GM12801 (cell line): ENCODE data around the gene ELAVL1.

ENCODE experiments used
- CTCF ChIP-seq: IDR thresholded peaks from one replicate; pipeline ENCODE4 v1.5.1; 2011; ENCODE audit warnings: control low read depth; ENCODE audit not compliant: insufficient read length; ENCODE audit errors: extremely low read depth

The ELAVL1 gene

GRCh38 chr19:7965921-7966665 is 39.3 kb downstream of the ELAVL1 start:
- no peak for TF ChIP-seq CTCF

GRCh38 chr19:7965259-7965841 is 40.1 kb downstream of the ELAVL1 start:
- no peak for TF ChIP-seq CTCF

- no peak for TF ChIP-seq CTCF
Observed at GRCh38 chr19:7963566-7963965, 41.9 kb downstream of the ELAVL1 start.

GRCh38 chr19:7962644-7963268 is 42.7 kb downstream of the ELAVL1 start:
- no peak for TF ChIP-seq CTCF

- no peak for TF ChIP-seq CTCF
Observed at GRCh38 chr19:7961920-7962626, 43.4 kb downstream of the ELAVL1 start.

GRCh38 chr19:7959211-7959610 is 46.2 kb downstream of the ELAVL1 start:
- no peak for TF ChIP-seq CTCF

- TF ChIP-seq CTCF: no peak
Observed at GRCh38 chr19:7955696-7956095, 49.7 kb downstream of the ELAVL1 start.
